Lung microvascular endothelial cell (primary cell): ENCODE measurements around the gene FAM72A. TPM values are rescaled to one million over a fixed set of nuclear protein-coding genes. Genes with fewer than 3 reads are reported as not detected.
"Not testable (repeated sequence)": the region's sequence is repeated elsewhere in the genome, so short reads cannot be mapped to it uniquely, and the experiment has no call there.

ENCODE experiments used
- DNase-seq, 2 donors: peaks; one replicate each; pipeline versions ENCODE4 v3.0.0 to v3.0.0-alpha.2; 2010; ENCODE audit warnings: low read depth in 2 of 2
- total RNA-seq: library from RNA; depleted of rRNA; stranded (reverse); fragments of >200 nt; gene quantifications from 2 replicates; pipeline ENCODE4 v1.2.1, GENCODE V29; 2014

The FAM72A gene
- total RNA-seq, 1 donor from 2014 or later, result 3.0 TPM

DNA sequence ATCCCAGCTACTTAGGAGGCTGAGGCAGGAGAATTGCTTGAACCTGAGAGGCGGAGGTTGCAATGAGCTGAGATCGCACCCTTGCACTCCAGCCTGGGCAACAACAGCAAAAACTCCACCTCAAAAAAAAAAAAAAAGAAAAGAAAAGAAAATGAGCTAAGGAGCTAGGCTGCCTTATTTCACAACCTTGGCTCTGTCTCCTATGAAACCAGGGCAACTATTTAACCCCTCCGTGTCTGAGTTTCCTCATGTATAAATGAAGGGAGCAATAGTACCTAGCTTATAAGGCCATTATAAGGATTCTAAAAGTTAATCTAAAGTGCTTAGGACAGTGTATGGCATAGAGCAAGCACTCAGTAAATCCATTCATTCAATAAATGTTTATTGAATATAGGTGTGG lies 32.8 kb downstream of the FAM72A start:
- not testable (repeated sequence) for DNase-seq

GRCh38 chr1:206167350-206168029 lies 35.1 kb downstream of the FAM72A start:
- not testable (repeated sequence) for DNase-seq

DNA sequence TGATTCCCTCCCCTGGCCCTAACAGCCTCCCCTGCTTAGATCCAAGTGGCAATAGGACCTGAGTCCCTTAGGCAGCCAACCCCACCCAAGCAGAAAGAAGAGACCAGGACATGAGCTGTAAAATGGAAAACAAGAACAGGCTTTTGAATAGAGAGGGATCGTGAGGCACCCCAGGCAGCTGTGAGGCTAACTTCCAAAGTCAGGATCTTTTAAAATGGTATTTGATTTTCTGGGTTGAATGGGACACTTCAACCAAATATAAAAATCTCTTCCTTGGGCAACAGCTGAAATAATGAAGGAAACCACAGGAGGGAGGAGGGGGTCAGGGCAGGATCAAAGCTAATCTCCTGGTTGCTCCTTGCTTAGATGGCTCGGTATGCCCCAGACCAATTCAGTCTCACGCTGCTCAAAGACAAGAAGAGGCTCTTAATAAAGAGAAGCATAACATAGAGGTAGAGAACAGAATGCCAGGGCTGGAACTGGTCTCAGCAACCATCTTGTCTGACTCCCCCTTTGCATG lies 56.8 kb downstream of the FAM72A start:
- DNase-seq, result no peak

DNA sequence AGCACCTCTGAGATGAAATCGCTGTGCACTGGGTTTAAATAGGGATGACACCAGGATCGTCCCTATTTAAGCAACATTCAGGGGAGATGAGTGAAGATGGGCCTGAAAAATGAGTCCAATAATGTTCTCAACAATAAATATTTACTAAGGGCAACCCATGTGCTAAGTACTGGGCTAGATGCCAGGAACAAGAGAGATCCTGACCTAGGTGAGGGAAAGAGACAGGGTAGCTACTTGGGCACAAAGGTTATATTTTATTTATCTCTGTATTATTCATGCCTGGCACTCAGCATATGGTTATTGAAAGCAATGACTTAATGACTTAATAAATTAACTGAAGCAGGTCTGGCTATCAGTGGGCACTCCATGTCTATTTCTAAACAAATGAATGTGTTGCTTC lies 58.0 kb downstream of the FAM72A start:
- DNase-seq, result no peak

GRCh38 chr1:206143537-206144172 lies 59.0 kb downstream of the FAM72A start:
- no peak for DNase-seq

DNA sequence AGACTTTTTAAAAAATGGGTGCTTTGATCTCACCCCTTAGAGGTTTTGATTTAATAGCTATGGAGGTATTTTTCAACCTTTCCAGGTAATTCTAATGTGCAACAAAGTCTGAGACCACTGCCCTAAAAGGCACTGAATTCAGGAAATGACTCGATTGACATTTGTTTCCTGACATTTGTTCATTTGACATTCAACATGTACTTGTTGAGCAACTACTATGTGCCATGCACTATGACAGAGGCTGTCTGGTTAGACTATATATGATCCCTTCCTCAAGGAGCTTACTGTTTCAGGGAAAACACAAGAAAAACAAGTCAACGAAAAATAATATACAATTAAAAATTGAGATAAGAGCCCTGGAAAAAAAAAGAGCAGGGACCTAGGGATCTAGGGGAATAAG lies 59.9 kb downstream of the FAM72A start:
- DNase-seq, result no peak

DNA sequence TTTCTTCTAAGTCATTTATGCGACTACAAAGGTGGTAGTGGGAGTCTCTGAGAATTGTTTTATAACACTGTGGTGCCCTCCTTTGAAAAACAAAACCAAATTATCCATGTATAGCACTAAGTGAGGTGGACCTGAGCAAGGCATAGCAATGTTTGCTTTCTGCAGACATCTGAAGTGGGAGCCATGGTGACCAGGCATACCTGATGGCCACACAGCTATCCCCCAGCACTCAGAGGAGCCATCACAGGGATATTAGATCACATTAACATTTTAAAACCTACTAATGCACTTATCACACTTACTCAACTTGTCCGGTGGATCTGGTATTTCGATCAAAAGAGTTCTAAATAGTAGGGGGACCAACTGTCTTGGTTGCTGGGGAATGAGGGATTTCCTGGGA lies 60.6 kb downstream of the FAM72A start:
- DNase-seq, result no peak

- no peak for DNase-seq
These were observed 66.4 kb downstream of the FAM72A start for GRCh38 chr1:206136241-206136640.

Other genes with a start within 250 kb of the FAM72A start
- gene RAB7B, start 199.4 kb downstream of the FAM72A start, total RNA-seq, result not detected in 2 replicates
- gene CTSE, start 178.9 kb downstream of the FAM72A start, total RNA-seq, result not detected in 2 replicates
- gene RHEX, start 149.7 kb downstream of the FAM72A start, total RNA-seq, result not detected in 2 replicates
- not detected in 2 replicates for gene AVPR1B, start 85.5 kb downstream of the FAM72A start, total RNA-seq
- gene SRGAP2, start 702 bp upstream of the FAM72A start, total RNA-seq, result 40.3 and 77.0 TPM in 2 replicates